Stimulated activated CD4-positive, alpha-beta T cell treated with anti-CD3 and anti-CD28 coated beads, TNF-alpha, amount 100 ng/mL, for 1 hour (primary cell): ENCODE measurements around the gene HAUS6.
"Not testable (repeated sequence)": the region's sequence is repeated elsewhere in the genome, so short reads cannot be mapped to it uniquely, and the experiment has no call there.

ENCODE experiments used
- DNase-seq, 3 donors: peaks; one replicate each; pipeline ENCODE4 v3.0.0-alpha.2; 2020; ENCODE audit warnings: low read depth in 3 of 3, low spot score in 1 of 3

The HAUS6 gene

GRCh38 chr9:19102631-19103345 is at the start of gene HAUS6:
Gene HAUS6, minus strand, starts transcription at chr9:19102904. Its CDS starts 253 bp downstream, at chr9:19102651.
- DNase-seq, result peak; percentile 61 to 85 (median 81)

- DNase-seq, result not testable (repeated sequence)
Measured at GRCh38 chr9:19152160-19152498, 49.4 kb upstream of the HAUS6 start.

- no peak for DNase-seq
Measured at GRCh38 chr9:19151425-19152159, 48.9 kb upstream of the HAUS6 start.

GRCh38 chr9:19149230-19149629 is 46.5 kb upstream of the HAUS6 start:
- no peak for DNase-seq

- no peak for DNase-seq
Measured at GRCh38 chr9:19148187-19148586, 45.5 kb upstream of the HAUS6 start.

GRCh38 chr9:19146441-19147024 is 43.8 kb upstream of the HAUS6 start:
- DNase-seq, result no peak

GRCh38 chr9:19145881-19146280 is 43.2 kb upstream of the HAUS6 start:
- DNase-seq, result no peak

GRCh38 chr9:19140259-19140658 is 37.6 kb upstream of the HAUS6 start:
- DNase-seq, result no peak

GRCh38 chr9:19138084-19138483 is 35.4 kb upstream of the HAUS6 start:
- DNase-seq, result no peak

- no peak for DNase-seq
Measured at GRCh38 chr9:19137282-19137681, 34.6 kb upstream of the HAUS6 start.

- DNase-seq, result no peak
Measured at GRCh38 chr9:19136129-19136528, 33.4 kb upstream of the HAUS6 start.

GRCh38 chr9:19133549-19134345 is 31.0 kb upstream of the HAUS6 start:
- DNase-seq, result no peak

- no peak for DNase-seq
Measured at GRCh38 chr9:19130436-19130835, 27.7 kb upstream of the HAUS6 start.

- DNase-seq, result no peak
Measured at GRCh38 chr9:19127871-19128500, 25.3 kb upstream of the HAUS6 start.

GRCh38 chr9:19124430-19124793 is 21.7 kb upstream of the HAUS6 start:
- DNase-seq, result no peak

- DNase-seq, result no peak
Measured at GRCh38 chr9:19122490-19123042, 19.9 kb upstream of the HAUS6 start.

GRCh38 chr9:19120877-19121276 is 18.2 kb upstream of the HAUS6 start:
- no peak for DNase-seq

- no peak for DNase-seq
Measured at GRCh38 chr9:19119801-19120440, 17.2 kb upstream of the HAUS6 start.

GRCh38 chr9:19119246-19119645 is 16.5 kb upstream of the HAUS6 start:
- no peak for DNase-seq

GRCh38 chr9:19117039-19117716 is 14.5 kb upstream of the HAUS6 start:
- no peak for DNase-seq
